Coronary artery (tissue), 2 donors: Measurements from ENCODE around the gene ENAH.
A peak's percentile ranks its signal among the peaks of the same experiment; 100 is the strongest.

ENCODE experiments used
- DNase-seq: peaks from one replicate; pipeline ENCODE4 v3.0.0-alpha.2; 2017; ENCODE audit warnings: low spot score
- H3K27ac ChIP-seq, 2 donors: fragments of 200-600 bp; sonication (generic); one replicate each; pipeline ENCODE4 v1.5.1; 2016 to 2019
- H3K4me3 ChIP-seq: fragments of 200-600 bp; sonication (generic); 2 replicates; pipeline ENCODE4 v1.5.1; 2016; ENCODE audit warnings: mild to moderate bottlenecking, moderate library complexity
- CTCF ChIP-seq: fragments of 200-600 bp; sonication (generic); IDR thresholded peaks from one replicate; pipeline ENCODE4 v1.5.1; 2019; ENCODE audit warnings: antibody characterized with exemption

The ENAH gene

GRCh38 chr1:225611537-225612223, 41.2 kb downstream of the ENAH start:
- no peak overlapping the region for H3K4me3 ChIP-seq
- TF ChIP-seq CTCF: no peak
- H3K27ac ChIP-seq: peak overlapping the region; percentile 42 to 57
- DNase-seq: no peak

GRCh38 chr1:225610539-225610938, 42.4 kb downstream of the ENAH start:
- Histone ChIP-seq H3K27ac (peak overlapping the region in 1 of 2 donors; percentile 14), H3K4me3 (no peak overlapping the region)
- no peak for DNase-seq
- TF ChIP-seq CTCF: no peak

- no peak for DNase-seq
- no peak overlapping the region for H3K4me3 ChIP-seq
- peak overlapping the region in 1 of 2 donors; percentile 20 for H3K27ac ChIP-seq
- TF ChIP-seq CTCF: no peak
Measured at GRCh38 chr1:225608014-225608796, 44.7 kb downstream of the ENAH start.

- Histone ChIP-seq H3K4me3 (no peak overlapping the region), H3K27ac (no peak overlapping the region)
- TF ChIP-seq CTCF: no peak
- DNase-seq: no peak
Measured at GRCh38 chr1:225607355-225607754, 45.6 kb downstream of the ENAH start.

- Histone ChIP-seq H3K27ac (peak overlapping the region; percentile 0 to 42), H3K4me3 (no peak overlapping the region)
- DNase-seq: no peak
- no peak for TF ChIP-seq CTCF
Measured at GRCh38 chr1:225603538-225604354, 49.2 kb downstream of the ENAH start.

- no peak for TF ChIP-seq CTCF
- no peak overlapping the region for H3K4me3 ChIP-seq
- DNase-seq: no peak
- peak overlapping the region in 1 of 2 donors; percentile 13 for H3K27ac ChIP-seq
Measured at GRCh38 chr1:225602590-225603206, 50.2 kb downstream of the ENAH start.
